Measurements from ENCODE around the gene PRKAB1.

DNA sequence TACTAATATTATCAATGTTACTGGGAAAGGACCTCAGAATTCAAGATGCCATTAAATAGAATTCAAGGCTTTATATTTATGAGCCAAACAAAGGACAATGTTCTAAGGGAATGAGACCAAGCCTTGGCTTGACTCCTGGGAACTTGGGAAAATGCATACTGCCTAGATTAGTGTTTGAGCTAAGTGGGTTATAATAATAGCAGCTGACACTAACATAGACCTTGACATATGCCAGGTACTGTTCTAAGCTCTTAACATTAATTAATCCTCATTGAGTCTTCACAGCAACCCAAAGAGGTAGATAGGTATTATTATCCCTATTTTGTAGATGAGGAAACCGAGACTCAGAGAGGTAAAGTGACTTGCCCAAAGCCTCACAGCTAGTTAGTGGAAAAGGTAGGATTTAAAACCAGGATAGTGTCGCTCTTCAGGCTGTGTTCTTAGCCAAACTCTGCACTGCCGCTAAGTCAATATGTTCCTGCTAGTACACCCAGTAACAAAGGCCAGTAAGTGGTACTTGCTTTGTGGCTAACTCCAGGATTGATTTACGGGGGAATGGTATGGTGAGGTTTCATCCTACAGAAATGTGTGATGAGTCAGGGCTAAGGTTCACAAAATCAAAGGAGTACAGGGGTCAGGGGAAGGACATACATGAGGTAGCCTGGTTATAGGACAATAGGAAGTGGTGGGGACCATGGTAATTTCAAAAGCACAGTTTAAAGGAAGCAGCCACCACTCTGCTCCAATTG, 35.8 kb upstream of the PRKAB1 start:
- TF ChIP-seq, protein P1, sequence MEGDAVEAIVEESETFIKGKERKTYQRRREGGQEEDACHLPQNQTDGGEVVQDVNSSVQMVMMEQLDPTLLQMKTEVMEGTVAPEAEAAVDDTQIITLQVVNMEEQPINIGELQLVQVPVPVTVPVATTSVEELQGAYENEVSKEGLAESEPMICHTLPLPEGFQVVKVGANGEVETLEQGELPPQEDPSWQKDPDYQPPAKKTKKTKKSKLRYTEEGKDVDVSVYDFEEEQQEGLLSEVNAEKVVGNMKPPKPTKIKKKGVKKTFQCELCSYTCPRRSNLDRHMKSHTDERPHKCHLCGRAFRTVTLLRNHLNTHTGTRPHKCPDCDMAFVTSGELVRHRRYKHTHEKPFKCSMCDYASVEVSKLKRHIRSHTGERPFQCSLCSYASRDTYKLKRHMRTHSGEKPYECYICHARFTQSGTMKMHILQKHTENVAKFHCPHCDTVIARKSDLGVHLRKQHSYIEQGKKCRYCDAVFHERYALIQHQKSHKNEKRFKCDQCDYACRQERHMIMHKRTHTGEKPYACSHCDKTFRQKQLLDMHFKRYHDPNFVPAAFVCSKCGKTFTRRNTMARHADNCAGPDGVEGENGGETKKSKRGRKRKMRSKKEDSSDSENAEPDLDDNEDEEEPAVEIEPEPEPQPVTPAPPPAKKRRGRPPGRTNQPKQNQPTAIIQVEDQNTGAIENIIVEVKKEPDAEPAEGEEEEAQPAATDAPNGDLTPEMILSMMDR (IDR thresholded peaks at IDR 0.05): no peak
- TF ChIP-seq ZFX (IDR thresholded peaks at IDR 0.05; ENCODE audit: borderline replicate concordance): no peak

Measured in 22Rv1 (cell line).